OCI-LY1 (cell line): ENCODE measurements around the gene SPAM1.
"Not testable (repeated sequence)": the region's sequence is repeated elsewhere in the genome, so short reads cannot be mapped to it uniquely, and the experiment has no call there.

Experiments used
- H2AFZ ChIP-seq: fragments of 200-600 bp; sonication (generic), shearing (Covaris generic); 2 replicates; pipeline ENCODE4 v1.6.0; 2014; ENCODE audit warnings: antibody characterized with exemption, mild to moderate bottlenecking, low read length
- H3F3A ChIP-seq: fragments of 200-600 bp; sonication (generic), shearing (Covaris generic); 2 replicates; pipeline ENCODE4 v1.6.0; 2014; ENCODE audit warnings: mild to moderate bottlenecking, antibody characterized with exemption, low read length, moderate library complexity; ENCODE audit not compliant: insufficient read depth
- H3K27ac ChIP-seq: fragments of 200-600 bp; sonication (generic); 2 replicates; pipeline ENCODE4 v1.5.1; 2014; ENCODE audit warnings: low read length, mixed run types, mild to moderate bottlenecking, low read depth; ENCODE audit not compliant: poor library complexity, severe bottlenecking
- H3K27me3 ChIP-seq: fragments of 200-600 bp; sonication (generic); 2 replicates; pipeline ENCODE4 v1.6.0; 2014; ENCODE audit warnings: antibody characterized with exemption, mild to moderate bottlenecking, low read length, moderate library complexity; ENCODE audit not compliant: insufficient read depth
- H3K36me3 ChIP-seq: fragments of 200-600 bp; sonication (generic); 2 replicates; pipeline ENCODE4 v1.6.1; 2014; ENCODE audit warnings: mild to moderate bottlenecking, antibody characterized with exemption, low read length, moderate library complexity, mixed read lengths; ENCODE audit not compliant: insufficient read depth
- H3K4me1 ChIP-seq: fragments of 200-600 bp; sonication (generic); 2 replicates; pipeline ENCODE4 v1.5.1; 2014; ENCODE audit warnings: mild to moderate bottlenecking, low read length, moderate library complexity; ENCODE audit not compliant: insufficient read depth, severe bottlenecking
- H3K4me2 ChIP-seq: fragments of 200-600 bp; sonication (generic), shearing (Covaris generic); 2 replicates; pipeline ENCODE4 v1.6.1; 2014; ENCODE audit warnings: low read length
- H3K4me3 ChIP-seq: fragments of 200-600 bp; sonication (generic); 2 replicates; pipeline ENCODE4 v1.5.1; 2014; ENCODE audit warnings: low read length, low read depth, mild to moderate bottlenecking, mixed read lengths; ENCODE audit not compliant: poor library complexity, severe bottlenecking
- H3K79me2 ChIP-seq: fragments of 200-600 bp; shearing (Covaris generic); 2 replicates; pipeline ENCODE4 v1.6.1; 2016; ENCODE audit warnings: mixed run types, low read length, mixed read lengths; ENCODE audit not compliant: insufficient read depth
- H3K9ac ChIP-seq: fragments of 200-600 bp; sonication (generic), shearing (Covaris generic); 2 replicates; pipeline ENCODE4 v1.6.1; 2014; ENCODE audit warnings: mild to moderate bottlenecking, low read length, mixed read lengths
- H3K9me2 ChIP-seq: fragments of 200-600 bp; sonication (generic), shearing (Covaris generic); 2 replicates; pipeline ENCODE4 v1.6.1; 2014; ENCODE audit warnings: low read depth, mild to moderate bottlenecking, low read length, mixed read lengths
- H3K9me3 ChIP-seq: fragments of 200-600 bp; shearing (Covaris generic); 2 replicates; pipeline ENCODE4 v1.6.1; 2014; ENCODE audit warnings: low read length, mixed read lengths
- H4K20me1 ChIP-seq: fragments of 200-600 bp; sonication (generic), shearing (Covaris generic); 2 replicates; pipeline ENCODE4 v1.6.0; 2016; ENCODE audit warnings: mild to moderate bottlenecking, low read length; ENCODE audit not compliant: insufficient read depth
- CTCF ChIP-seq: fragments of 200-600 bp; sonication (generic), shearing (Covaris generic); IDR thresholded peaks from 2 replicates; pipeline ENCODE4 v1.5.1; 2017; ENCODE audit warnings: mild to moderate bottlenecking, antibody characterized with exemption, low read length, moderate library complexity, mixed read lengths
- EZH2 ChIP-seq: fragments of 200-600 bp; sonication (generic), shearing (Covaris generic); IDR thresholded peaks from 2 replicates; pipeline ENCODE4 v1.8.0; 2017; ENCODE audit warnings: borderline replicate concordance, mixed run types, mild to moderate bottlenecking, antibody characterized with exemption, low read length, moderate library complexity, mixed read lengths

Gene SPAM1

GRCh38 chr7:123998921-123999320 lies 73.9 kb downstream of the SPAM1 start:
- no peaks in the 10 kb centered on the region for H3K9me2 ChIP-seq
- H3K4me2 ChIP-seq, result no peak overlapping the region
- no peaks in the 10 kb centered on the region for H3K27me3 ChIP-seq
- no peak overlapping the region for H2AFZ ChIP-seq
- no peaks in the 10 kb centered on the region for H4K20me1 ChIP-seq
- no peak overlapping the region for H3K4me3 ChIP-seq
- H3F3A ChIP-seq, result no peaks in the 10 kb centered on the region
- H3K4me1 ChIP-seq, result no peaks in the 10 kb centered on the region
- no peaks in the 10 kb centered on the region for H3K36me3 ChIP-seq
- H3K9me3 ChIP-seq, result no peaks in the 10 kb centered on the region
- H3K9ac ChIP-seq, result no peak overlapping the region
- no peak overlapping the region for H3K27ac ChIP-seq
- no peak for TF ChIP-seq CTCF
- no peak for TF ChIP-seq EZH2
- no peaks in the 10 kb centered on the region for H3K79me2 ChIP-seq

DNA sequence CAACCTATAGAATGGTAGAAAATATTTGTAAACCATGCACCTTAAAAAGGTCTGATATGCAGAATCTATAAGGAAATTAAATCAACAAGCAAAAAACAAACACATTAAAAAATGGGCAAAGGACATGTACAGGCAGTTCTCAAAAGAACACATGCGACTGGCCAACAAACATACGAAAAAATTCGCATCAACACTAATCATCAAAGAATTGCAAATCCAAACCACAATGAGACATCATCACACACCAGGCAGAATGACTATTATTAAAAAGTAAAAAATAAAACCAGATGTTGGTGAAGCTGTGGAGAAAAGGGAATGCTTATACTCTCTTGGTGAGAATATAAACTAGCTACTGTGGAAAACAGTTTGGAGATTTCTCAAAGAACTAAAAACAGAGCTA lies 74.7 kb downstream of the SPAM1 start:
- no peak overlapping the region for H3K27ac ChIP-seq
- no peak overlapping the region for H3K4me2 ChIP-seq
- TF ChIP-seq CTCF, result no peak
- no peak for TF ChIP-seq EZH2

DNA sequence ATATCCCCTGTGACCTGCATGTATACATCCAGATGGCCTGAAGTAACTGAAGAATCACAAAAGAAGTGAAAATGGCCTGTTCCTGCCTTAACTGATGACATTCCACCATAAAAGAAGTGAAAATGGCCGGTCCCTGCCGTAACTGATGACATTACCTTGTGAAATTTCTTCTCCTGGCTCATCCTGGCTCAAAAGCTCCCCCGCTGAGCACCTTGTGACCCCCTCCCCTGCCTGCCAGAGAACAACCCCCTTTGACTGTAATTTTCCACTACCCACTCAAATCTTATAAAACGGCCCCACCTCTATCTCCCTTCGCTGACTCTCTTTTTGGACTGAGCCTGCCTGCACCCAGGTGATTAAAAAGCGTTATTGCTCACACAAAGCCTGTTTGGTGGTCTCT lies 83.3 kb downstream of the SPAM1 start:
- not testable (repeated sequence) for H4K20me1 ChIP-seq, H3K9ac ChIP-seq, H3K4me1 ChIP-seq, H3F3A ChIP-seq, H2AFZ ChIP-seq, H3K27me3 ChIP-seq, H3K9me2 ChIP-seq, H3K4me2 ChIP-seq, H3K79me2 ChIP-seq, H3K9me3 ChIP-seq, H3K27ac ChIP-seq, H3K36me3 ChIP-seq, H3K4me3 ChIP-seq

More for the DNA sequence above, 74.7 kb downstream of the SPAM1 start:
- Histone ChIP-seq H3K9me3 (no peaks in the 10 kb centered on the region), H3F3A (no peaks in the 10 kb centered on the region), H4K20me1 (no peaks in the 10 kb centered on the region), H3K4me3 (no peak overlapping the region), H2AFZ (no peak overlapping the region), H3K9ac (no peak overlapping the region), H3K79me2 (no peaks in the 10 kb centered on the region), H3K9me2 (no peaks in the 10 kb centered on the region), H3K4me1 (no peaks in the 10 kb centered on the region), H3K36me3 (no peaks in the 10 kb centered on the region), H3K27me3 (no peaks in the 10 kb centered on the region)

DNA sequence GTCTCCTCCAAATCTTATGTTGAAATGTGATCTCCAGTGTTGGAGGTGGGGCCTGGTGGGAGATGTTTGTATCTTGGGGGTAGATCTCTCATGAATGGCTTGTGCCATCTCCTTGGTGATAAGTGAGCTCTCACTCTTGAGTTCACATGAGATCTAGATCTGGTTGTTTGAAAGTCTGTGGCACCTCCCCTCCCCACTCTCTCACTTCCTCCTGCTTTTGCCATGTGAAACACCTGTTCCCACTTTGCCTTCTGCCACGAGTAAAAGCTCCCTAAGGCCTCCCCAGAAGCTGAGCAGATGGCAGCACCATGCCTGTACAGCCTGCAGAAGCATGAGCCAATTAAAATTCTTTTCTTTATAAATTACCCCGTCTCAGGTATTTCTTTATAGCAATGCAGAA lies 84.3 kb downstream of the SPAM1 start:
- no peaks in the 10 kb centered on the region for H4K20me1 ChIP-seq
- H3K79me2 ChIP-seq, result no peaks in the 10 kb centered on the region
- H3K9me2 ChIP-seq, result no peaks in the 10 kb centered on the region
- no peak overlapping the region for H2AFZ ChIP-seq
- TF ChIP-seq CTCF (no peak), EZH2 (no peak)
- H3F3A ChIP-seq, result no peaks in the 10 kb centered on the region
- no peaks in the 10 kb centered on the region for H3K9me3 ChIP-seq
- no peaks in the 10 kb centered on the region for H3K36me3 ChIP-seq
- H3K4me2 ChIP-seq, result no peak overlapping the region
- H3K4me3 ChIP-seq, result no peak overlapping the region
- no peak overlapping the region for H3K27ac ChIP-seq
- no peaks in the 10 kb centered on the region for H3K4me1 ChIP-seq
- H3K9ac ChIP-seq, result no peak overlapping the region
- H3K27me3 ChIP-seq, result no peaks in the 10 kb centered on the region
